KMS-11 (cell line): ENCODE measurements around the gene RAB28.

Source experiments
- H2AFZ ChIP-seq: fragments of 200-600 bp; sonication (generic); 2 replicates; pipeline ENCODE4 v1.6.1; 2016; ENCODE audit warnings: antibody characterized with exemption, mixed run types, low read depth
- H3K27ac ChIP-seq: fragments of 200-600 bp; sonication (generic); 2 replicates; pipeline ENCODE4 v1.6.1; 2016; ENCODE audit warnings: mild to moderate bottlenecking, mixed run types
- H3K27me3 ChIP-seq: fragments of 200-600 bp; sonication (generic); 2 replicates; pipeline ENCODE4 v1.6.1; 2017; ENCODE audit warnings: mild to moderate bottlenecking, low read depth, mixed run types, moderate library complexity; ENCODE audit not compliant: insufficient read depth
- H3K36me3 ChIP-seq: fragments of 200-600 bp; sonication (generic); 2 replicates; pipeline ENCODE4 v1.6.1; 2017; ENCODE audit warnings: mild to moderate bottlenecking, mixed run types; ENCODE audit not compliant: insufficient read depth
- H3K4me1 ChIP-seq: fragments of 200-600 bp; sonication (generic); 2 replicates; pipeline ENCODE4 v1.6.1; 2016; ENCODE audit warnings: mild to moderate bottlenecking, low read depth, mixed run types; ENCODE audit not compliant: poor library complexity, severe bottlenecking
- H3K4me2 ChIP-seq: fragments of 200-600 bp; sonication (generic); 2 replicates; pipeline ENCODE4 v1.7.0; 2016; ENCODE audit warnings: mild to moderate bottlenecking, mixed run types
- H3K4me3 ChIP-seq: fragments of 200-600 bp; sonication (generic); IDR thresholded peaks from 2 replicates; pipeline ENCODE4 v1.6.1; 2017; ENCODE audit warnings: low read depth, low read length, mixed read lengths; ENCODE audit not compliant: insufficient read depth
- H3K79me2 ChIP-seq: fragments of 200-600 bp; sonication (generic); 2 replicates; pipeline ENCODE4 v1.6.1; 2016; ENCODE audit warnings: low read depth, mixed run types; ENCODE audit not compliant: insufficient read depth
- H3K9ac ChIP-seq: fragments of 200-600 bp; sonication (generic); 2 replicates; pipeline ENCODE4 v1.6.1; 2016; ENCODE audit warnings: mild to moderate bottlenecking, mixed run types
- H4K20me1 ChIP-seq: fragments of 200-600 bp; sonication (generic); 2 replicates; pipeline ENCODE4 v1.6.1; 2016; ENCODE audit warnings: mild to moderate bottlenecking, mixed run types; ENCODE audit not compliant: insufficient read depth
- CTCF ChIP-seq: fragments of 200-600 bp; sonication (generic); conservative IDR thresholded peaks from 2 replicates; pipeline ENCODE4 v1.6.1; 2017; ENCODE audit warnings: low read depth, mild to moderate bottlenecking, antibody characterized with exemption, low read length, moderate library complexity, mixed read lengths

Gene RAB28

DNA sequence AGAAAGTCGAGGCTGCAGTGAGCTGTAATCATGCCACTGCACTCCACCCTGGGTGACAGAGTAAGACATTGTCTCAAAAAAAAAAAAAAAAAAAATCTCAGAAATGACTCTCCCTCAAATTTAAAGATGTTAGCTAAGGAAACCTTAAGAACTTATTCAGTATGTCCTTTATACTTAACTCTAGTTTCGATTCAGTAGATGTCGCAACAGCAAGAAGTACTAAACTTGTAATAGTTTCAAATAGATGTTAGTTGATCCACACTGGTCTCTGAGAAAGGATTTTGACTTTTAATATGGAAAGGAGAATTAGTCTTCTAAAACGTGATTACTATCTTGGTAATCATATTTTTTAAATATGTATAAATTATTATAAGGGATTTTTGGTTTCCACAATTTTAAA is 30.6 kb upstream of the RAB28 start:
- Histone ChIP-seq H3K79me2 (no peaks in the 10 kb centered on the region), H3K36me3 (no peaks in the 10 kb centered on the region), H3K27me3 (no peaks in the 10 kb centered on the region), H3K27ac (no peak overlapping the region), H4K20me1 (no peaks in the 10 kb centered on the region), H3K4me1 (no peaks in the 10 kb centered on the region), H2AFZ (no peak overlapping the region), H3K4me3 (no peak overlapping the region), H3K9ac (no peak overlapping the region), H3K4me2 (no peak overlapping the region)
- no peak for TF ChIP-seq CTCF

DNA sequence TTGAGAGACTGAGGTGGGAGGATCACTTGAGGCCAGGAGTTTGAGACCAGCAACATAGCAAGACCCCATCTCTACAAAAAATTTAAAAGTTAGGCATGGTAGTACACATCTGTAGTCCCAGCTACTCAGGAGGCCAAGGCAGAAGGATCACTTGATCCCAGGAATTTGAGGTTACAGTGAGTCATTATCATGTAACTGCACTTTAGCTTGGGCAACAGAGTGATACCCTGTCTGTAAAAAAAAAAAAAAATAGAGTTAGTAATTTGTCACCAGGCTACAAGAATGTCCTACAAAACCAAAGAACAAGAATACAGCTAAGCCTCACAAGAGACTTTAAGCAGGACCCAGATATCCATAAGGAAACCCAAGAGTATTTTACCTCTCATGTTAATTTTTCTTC is 27.0 kb upstream of the RAB28 start:
- no peak overlapping the region for H3K27ac ChIP-seq
- H3K9ac ChIP-seq, result no peak overlapping the region
- H4K20me1 ChIP-seq, result no peaks in the 10 kb centered on the region
- H3K79me2 ChIP-seq, result no peaks in the 10 kb centered on the region
- H3K36me3 ChIP-seq, result no peaks in the 10 kb centered on the region
- no peak overlapping the region for H3K4me2 ChIP-seq
- no peaks in the 10 kb centered on the region for H3K27me3 ChIP-seq
- no peaks in the 10 kb centered on the region for H3K4me1 ChIP-seq
- no peak overlapping the region for H2AFZ ChIP-seq
- TF ChIP-seq CTCF, result no peak
- no peak overlapping the region for H3K4me3 ChIP-seq

- Histone ChIP-seq H3K4me2 (no peak overlapping the region), H3K4me3 (no peak overlapping the region), H2AFZ (no peak overlapping the region), H3K79me2 (no peaks in the 10 kb centered on the region), H3K36me3 (no peaks in the 10 kb centered on the region), H3K27ac (no peak overlapping the region), H3K9ac (no peak overlapping the region), H3K4me1 (no peaks in the 10 kb centered on the region), H3K27me3 (no peaks in the 10 kb centered on the region), H4K20me1 (no peaks in the 10 kb centered on the region)
- no peak for TF ChIP-seq CTCF
These were observed 25.3 kb upstream of the RAB28 start for GRCh38 chr4:13509442-13509841.

DNA sequence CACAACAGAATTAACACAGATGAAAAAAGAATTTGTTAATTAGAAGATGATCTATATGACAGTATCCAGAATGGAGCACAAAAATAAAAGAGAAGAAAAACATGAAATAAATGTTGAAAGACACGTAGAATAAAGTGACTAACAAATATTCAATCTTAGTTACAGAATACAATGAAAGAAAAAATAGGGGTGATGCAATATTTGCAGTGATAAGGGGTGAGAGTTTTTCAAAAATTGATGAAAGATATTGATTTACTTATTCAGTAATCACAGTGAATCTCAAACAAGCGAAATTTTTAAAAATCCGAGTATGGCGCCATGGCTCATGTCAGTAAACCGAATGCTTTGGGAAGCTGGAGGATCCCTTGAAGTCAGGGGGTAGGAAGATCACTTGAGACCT is 20.2 kb upstream of the RAB28 start:
- no peaks in the 10 kb centered on the region for H3K27me3 ChIP-seq
- H3K27ac ChIP-seq, result no peak overlapping the region
- no peak overlapping the region for H3K4me3 ChIP-seq
- no peaks in the 10 kb centered on the region for H3K4me1 ChIP-seq
- no peak for TF ChIP-seq CTCF
- no peaks in the 10 kb centered on the region for H3K36me3 ChIP-seq
- H3K79me2 ChIP-seq, result no peaks in the 10 kb centered on the region
- no peak overlapping the region for H3K9ac ChIP-seq
- no peak overlapping the region for H2AFZ ChIP-seq
- no peaks in the 10 kb centered on the region for H4K20me1 ChIP-seq
- no peak overlapping the region for H3K4me2 ChIP-seq

GRCh38 chr4:13498469-13498868 is 14.3 kb upstream of the RAB28 start:
- Histone ChIP-seq H4K20me1 (no peaks in the 10 kb centered on the region), H3K27me3 (no peaks in the 10 kb centered on the region), H3K4me3 (no peak overlapping the region), H3K4me1 (no peaks in the 10 kb centered on the region), H3K9ac (no peak overlapping the region), H3K36me3 (no peaks in the 10 kb centered on the region), H3K79me2 (no peaks in the 10 kb centered on the region), H2AFZ (no peak overlapping the region), H3K27ac (no peak overlapping the region), H3K4me2 (no peak overlapping the region)
- TF ChIP-seq CTCF, result no peak
